ENCODE measurements around the gene CD34.

- TF ChIP-seq CTCF (IDR thresholded peaks at IDR 0.05) (no peak), POLR2AphosphoS5 (IDR thresholded peaks at IDR 0.05) (no peak)
These were observed 7.1 kb upstream of the CD34 start for GRCh38 chr1:207918011-207918410.
